ENCODE measurements around the gene PLEKHH1.

PLEKHH1 gene

GRCh38 chr14:67514650-67515385, 18.3 kb upstream of the PLEKHH1 start:
- TF ChIP-seq, protein P1, sequence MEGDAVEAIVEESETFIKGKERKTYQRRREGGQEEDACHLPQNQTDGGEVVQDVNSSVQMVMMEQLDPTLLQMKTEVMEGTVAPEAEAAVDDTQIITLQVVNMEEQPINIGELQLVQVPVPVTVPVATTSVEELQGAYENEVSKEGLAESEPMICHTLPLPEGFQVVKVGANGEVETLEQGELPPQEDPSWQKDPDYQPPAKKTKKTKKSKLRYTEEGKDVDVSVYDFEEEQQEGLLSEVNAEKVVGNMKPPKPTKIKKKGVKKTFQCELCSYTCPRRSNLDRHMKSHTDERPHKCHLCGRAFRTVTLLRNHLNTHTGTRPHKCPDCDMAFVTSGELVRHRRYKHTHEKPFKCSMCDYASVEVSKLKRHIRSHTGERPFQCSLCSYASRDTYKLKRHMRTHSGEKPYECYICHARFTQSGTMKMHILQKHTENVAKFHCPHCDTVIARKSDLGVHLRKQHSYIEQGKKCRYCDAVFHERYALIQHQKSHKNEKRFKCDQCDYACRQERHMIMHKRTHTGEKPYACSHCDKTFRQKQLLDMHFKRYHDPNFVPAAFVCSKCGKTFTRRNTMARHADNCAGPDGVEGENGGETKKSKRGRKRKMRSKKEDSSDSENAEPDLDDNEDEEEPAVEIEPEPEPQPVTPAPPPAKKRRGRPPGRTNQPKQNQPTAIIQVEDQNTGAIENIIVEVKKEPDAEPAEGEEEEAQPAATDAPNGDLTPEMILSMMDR (IDR thresholded peaks at IDR 0.05; ENCODE audit: low read depth, low read length, missing control alignments), result no peak
- no peak for DNase-seq (ENCODE audit: extremely low read depth, low read depth)
- H3K4me3 ChIP-seq (replicated peaks; ENCODE audit: low read depth, low read length), result peak overlapping the region; percentile 55

DNA sequence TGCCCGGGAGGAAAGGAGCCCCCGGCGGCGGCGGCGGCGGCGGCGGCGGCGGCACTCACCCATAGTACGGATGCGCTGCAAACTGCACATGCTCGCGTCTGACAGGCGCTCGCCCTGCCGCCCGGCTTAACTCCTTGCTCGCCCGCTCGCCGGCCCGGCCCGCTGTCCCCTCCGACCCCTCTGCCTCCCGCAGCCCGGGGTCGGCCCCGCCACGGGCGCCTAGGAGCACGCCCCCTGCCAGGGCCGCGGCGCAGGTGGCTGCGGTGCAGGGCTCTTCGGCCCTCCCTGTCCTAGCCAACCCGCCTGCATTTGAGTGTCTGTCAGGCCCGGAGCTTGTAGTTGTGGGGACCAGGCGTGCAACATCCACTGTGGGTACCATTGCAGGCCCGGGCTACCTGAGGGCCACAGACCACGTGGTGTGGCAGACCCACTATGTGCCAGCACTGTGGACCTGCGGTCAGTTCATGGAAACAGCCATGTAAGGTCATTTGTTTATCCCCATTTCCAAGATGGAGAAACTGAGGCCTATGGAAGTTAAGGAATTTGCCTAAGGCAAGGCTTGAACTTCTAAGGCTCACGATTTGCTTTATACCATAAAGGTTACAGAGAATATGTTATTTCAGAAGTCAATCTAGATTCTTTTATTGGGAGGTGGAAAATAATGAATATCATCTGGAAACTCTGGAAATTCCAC, 17.6 kb upstream of the PLEKHH1 start:
- peak overlapping the region; percentile 55 for H3K4me3 ChIP-seq (replicated peaks; ENCODE audit: low read depth, low read length)
- TF ChIP-seq, protein P1 (IDR thresholded peaks at IDR 0.05; ENCODE audit: low read depth, low read length, missing control alignments), result no peak
- DNase-seq (ENCODE audit: extremely low read depth, low read depth), result no peak

DNA sequence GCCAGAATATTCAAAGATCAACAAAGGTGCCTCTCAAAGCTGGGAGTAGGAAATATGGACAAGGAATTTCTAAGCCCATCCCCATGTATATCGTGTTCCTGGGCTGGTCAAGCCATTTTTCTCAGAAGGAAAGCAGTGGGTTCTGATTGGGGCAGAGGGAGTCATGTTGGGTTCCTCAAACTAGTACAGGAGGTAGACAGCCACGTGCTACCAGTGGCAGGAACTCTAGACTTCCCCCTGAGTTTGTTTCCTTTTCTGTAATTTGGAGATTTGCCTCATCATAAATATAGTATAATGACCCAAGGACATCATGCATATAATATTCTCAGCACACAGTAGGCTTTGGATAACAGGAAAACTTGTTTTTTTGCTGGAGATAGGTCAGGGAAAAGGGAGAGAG, 16.4 kb upstream of the PLEKHH1 start:
- no peak overlapping the region for H3K4me3 ChIP-seq (replicated peaks; ENCODE audit: low read depth, low read length)
- DNase-seq (ENCODE audit: extremely low read depth, low read depth), result no peak
- TF ChIP-seq, protein P1 (IDR thresholded peaks at IDR 0.05; ENCODE audit: low read depth, low read length, missing control alignments), result no peak

DNA sequence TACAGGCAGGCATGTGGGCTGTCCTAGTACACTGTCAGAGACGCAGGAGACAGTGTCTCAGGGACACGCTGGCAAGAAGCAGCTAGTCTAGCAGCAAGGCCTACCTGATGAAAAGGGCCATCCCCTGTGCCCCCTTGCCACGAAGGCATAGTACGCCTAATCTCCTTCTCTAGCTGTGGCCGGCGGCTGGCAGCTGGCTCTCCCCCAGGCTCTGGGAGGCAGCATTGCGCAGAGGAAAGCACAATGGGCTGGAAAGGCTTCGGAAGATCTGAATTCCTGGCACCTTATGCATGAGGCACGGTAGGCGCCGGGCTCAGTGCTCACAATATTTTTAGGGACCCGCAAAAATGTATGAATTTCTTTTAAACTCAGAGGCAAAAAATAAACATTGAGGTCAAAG, 16.0 kb upstream of the PLEKHH1 start:
- DNase-seq (ENCODE audit: extremely low read depth, low read depth), result no peak
- TF ChIP-seq, protein P1 (IDR thresholded peaks at IDR 0.05; ENCODE audit: low read depth, low read length, missing control alignments), result no peak
- H3K4me3 ChIP-seq (replicated peaks; ENCODE audit: low read depth, low read length), result no peak overlapping the region

DNA sequence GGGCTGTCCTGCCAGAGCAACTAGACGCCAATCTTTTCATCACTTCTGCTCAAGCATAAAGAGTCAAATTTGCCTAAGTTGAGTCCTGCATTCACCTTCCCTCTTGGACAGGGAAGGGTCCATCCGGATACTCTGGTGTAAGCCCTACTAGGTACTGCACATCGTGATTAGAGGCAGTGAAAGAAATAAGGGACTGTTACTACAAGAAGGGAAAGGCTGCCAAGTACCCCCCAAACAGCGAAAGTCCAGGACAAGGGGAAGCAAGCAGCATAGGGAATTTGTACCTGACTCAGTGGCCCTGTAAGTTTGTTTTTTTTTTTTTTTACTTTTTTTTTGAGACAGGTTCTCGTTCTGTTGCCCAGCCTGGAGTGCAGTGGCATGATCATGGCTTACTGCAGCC, 13.7 kb upstream of the PLEKHH1 start:
- no peak overlapping the region for H3K4me3 ChIP-seq (replicated peaks; ENCODE audit: low read depth, low read length)
- DNase-seq (ENCODE audit: extremely low read depth, low read depth), result no peak
- TF ChIP-seq, protein P1 (IDR thresholded peaks at IDR 0.05; ENCODE audit: low read depth, low read length, missing control alignments), result no peak

DNA sequence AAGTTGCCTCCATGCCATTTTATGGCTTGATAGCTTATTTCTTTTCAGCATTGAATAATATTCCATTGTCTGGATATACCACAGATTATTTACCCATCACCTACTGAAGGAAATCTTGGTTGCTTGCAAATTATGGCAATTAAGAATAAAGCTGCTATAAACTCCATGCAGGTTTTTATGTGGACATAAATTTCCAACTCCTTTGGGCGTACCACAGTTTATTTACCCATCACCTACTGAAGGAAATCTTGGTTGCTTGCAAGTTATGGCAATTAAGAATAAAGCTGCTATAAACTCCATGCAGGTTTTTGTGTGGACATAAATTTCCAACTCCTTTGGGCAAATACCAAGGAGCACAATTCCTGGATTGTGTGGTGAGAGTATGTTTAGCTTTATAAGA, 12.6 kb upstream of the PLEKHH1 start:
- no peak for DNase-seq (ENCODE audit: extremely low read depth, low read depth)
- no peak overlapping the region for H3K4me3 ChIP-seq (replicated peaks; ENCODE audit: low read depth, low read length)
- TF ChIP-seq, protein P1 (IDR thresholded peaks at IDR 0.05; ENCODE audit: low read depth, low read length, missing control alignments), result no peak
